Stromal cell of bone marrow (primary cell): Measurements from ENCODE around the gene ARMH1.
"Not testable (repeated sequence)": the region's sequence is repeated elsewhere in the genome, so short reads cannot be mapped to it uniquely, and the experiment has no call there.

ENCODE experiments used
- DNase-seq: peaks from one replicate; pipeline ENCODE4 v3.0.0-alpha.2; 2012; ENCODE audit warnings: low read depth

The ARMH1 gene

GRCh38 chr1:44695671-44696070 lies 21.2 kb downstream of the ARMH1 start:
- no peak for DNase-seq

GRCh38 chr1:44696101-44696500 lies 21.6 kb downstream of the ARMH1 start:
- no peak for DNase-seq

GRCh38 chr1:44696789-44697345 lies 22.4 kb downstream of the ARMH1 start:
- no peak for DNase-seq

- no peak for DNase-seq
Observed at GRCh38 chr1:44698138-44698537, 23.6 kb downstream of the ARMH1 start.

GRCh38 chr1:44699375-44699774 lies 24.9 kb downstream of the ARMH1 start:
- not testable (repeated sequence) for DNase-seq

GRCh38 chr1:44700573-44700972 lies 26.1 kb downstream of the ARMH1 start:
- DNase-seq, result no peak

- DNase-seq, result no peak
Observed at GRCh38 chr1:44701141-44701573, 26.6 kb downstream of the ARMH1 start.

GRCh38 chr1:44705470-44705869 lies 31.0 kb downstream of the ARMH1 start:
- no peak for DNase-seq

- DNase-seq, result no peak
Observed at GRCh38 chr1:44705938-44706337, 31.4 kb downstream of the ARMH1 start.

- peak; percentile 93 for DNase-seq
Observed at GRCh38 chr1:44707112-44707881, 32.8 kb downstream of the ARMH1 start.

- DNase-seq, result peak; percentile 54
Observed at GRCh38 chr1:44707959-44708831, 33.7 kb downstream of the ARMH1 start.

GRCh38 chr1:44713321-44713781 lies 38.8 kb downstream of the ARMH1 start:
- DNase-seq, result no peak

- DNase-seq, result no peak
Observed at GRCh38 chr1:44714532-44714931, 40.0 kb downstream of the ARMH1 start.

- DNase-seq, result peak; percentile 53
Observed at GRCh38 chr1:44714944-44715571, 40.5 kb downstream of the ARMH1 start.

GRCh38 chr1:44717156-44717555 lies 42.6 kb downstream of the ARMH1 start:
- no peak for DNase-seq

GRCh38 chr1:44717653-44718052 lies 43.1 kb downstream of the ARMH1 start:
- DNase-seq, result no peak

GRCh38 chr1:44718091-44718490 lies 43.6 kb downstream of the ARMH1 start:
- no peak for DNase-seq

GRCh38 chr1:44719318-44719717 lies 44.8 kb downstream of the ARMH1 start:
- DNase-seq, result no peak

GRCh38 chr1:44720281-44720680 lies 45.8 kb downstream of the ARMH1 start:
- DNase-seq, result no peak

GRCh38 chr1:44721485-44722361 lies 47.2 kb downstream of the ARMH1 start:
- DNase-seq, result peak; percentile 44

- no peak for DNase-seq
Observed at GRCh38 chr1:44723064-44723463, 48.5 kb downstream of the ARMH1 start.
